ENCODE data around the gene KRT10.

GRCh38 chr17:40828454-40829044 lies 6.1 kb upstream of the KRT10 start:
- TF ChIP-seq ETS1 (conservative IDR thresholded peaks at IDR 0.05; ENCODE audit: control insufficient read depth, low read depth, low read length) (no peak), EZH2 (IDR thresholded peaks at IDR 0.05; ENCODE audit: borderline replicate concordance, low read depth, low read length) (no peak), E2F3 (CRISPR knock-in tag; IDR thresholded peaks at IDR 0.05) (no peak), FOXM1 (IDR thresholded peaks at IDR 0.05; ENCODE audit: low read depth) (no peak), FOXM1 (CRISPR knock-in tag; IDR thresholded peaks at IDR 0.05; ENCODE audit: low read depth) (no peak)
